GM12878 (cell line): ENCODE data around the gene UBA7. TPM values are rescaled to one million over a fixed set of nuclear protein-coding genes. Genes with fewer than 3 reads are reported as not detected.
A peak's percentile ranks its signal among the peaks of the same experiment; 100 is the strongest.

ENCODE experiments used
- BMI1 ChIP-seq: fragments of 450-650 bp; IDR thresholded peaks from 2 replicates; pipeline ENCODE4 v1.6.1; 2016; ENCODE audit warnings: mild to moderate bottlenecking, moderate library complexity, borderline replicate concordance
- CHD2 ChIP-seq: IDR thresholded peaks from 2 replicates; pipeline ENCODE4 v1.6.1; 2011; ENCODE audit warnings: low read depth, low read length, improper control_type of control experiment, borderline replicate concordance
- HSF1 ChIP-seq: fragments of 150-350 bp; IDR thresholded peaks from 2 replicates; pipeline ENCODE4 v1.6.1; 2014; ENCODE audit warnings: mild to moderate bottlenecking, low read depth, low read length
- IKZF1 ChIP-seq: fragments of 450-650 bp; conservative IDR thresholded peaks from 2 replicates; pipeline ENCODE4 v1.6.1; 2017; ENCODE audit warnings: antibody characterized with exemption, mild to moderate bottlenecking
- IKZF2 ChIP-seq, 2 experiments: fragments of 450-650 bp; IDR thresholded peaks; 2 replicates each; pipeline ENCODE4 v1.6.1; 2017; ENCODE audit warnings: mild to moderate bottlenecking in 2 of 2, moderate library complexity in 2 of 2
- PAX5 ChIP-seq: IDR thresholded peaks from 2 replicates; pipeline ENCODE4 v1.6.1; 2011; ENCODE audit warnings: low read depth, low read length, borderline replicate concordance
- POLR2AphosphoS2 ChIP-seq: IDR thresholded peaks from 2 replicates; pipeline ENCODE4 v1.6.1; 2011; ENCODE audit warnings: low read depth, mild to moderate bottlenecking, low read length, improper control_type of control experiment, moderate library complexity
- RAD51 ChIP-seq: fragments of 450-650 bp; IDR thresholded peaks from 2 replicates; pipeline ENCODE4 v1.6.1; 2016; ENCODE audit warnings: moderate library complexity, mild to moderate bottlenecking, inconsistent platforms
- RELA ChIP-seq: fragments of 450-650 bp; IDR thresholded peaks from 2 replicates; pipeline ENCODE4 v1.8.0; 2014; ENCODE audit warnings: borderline replicate concordance; ENCODE audit not compliant: partially characterized antibody
- RELB ChIP-seq: fragments of 450-650 bp; IDR thresholded peaks from 2 replicates; pipeline ENCODE4 v1.6.1; 2017; ENCODE audit warnings: low read depth, mild to moderate bottlenecking, moderate library complexity
- RFX5 ChIP-seq: IDR thresholded peaks from 2 replicates; pipeline ENCODE4 v1.6.1; 2011; ENCODE audit warnings: low read depth, low read length, improper control_type of control experiment
- SMAD5 ChIP-seq: IDR thresholded peaks from 2 replicates; pipeline ENCODE4 v1.6.1; 2016; ENCODE audit warnings: antibody characterized with exemption, low read depth
- ZNF217 ChIP-seq: fragments of 450-650 bp; IDR thresholded peaks from 2 replicates; pipeline ENCODE4 v1.6.1; 2017; ENCODE audit warnings: antibody characterized with exemption, mild to moderate bottlenecking
- polyA plus RNA-seq, 11 experiments: library from polyadenylated mRNA; depleted of rRNA in 4 of 11; unstranded in 6 of 11; stranded (reverse) in 5 of 11; fragments of >200 nt; fragmentation: Nextera tagmentation in 4 of 11; fragmentation: Illumina TruSeq in 1 of 11; extraction: Ambion mirVana in 4 of 11; extraction: Trizol in 1 of 11; gene quantifications; 1 replicate in 1 of 11; 2 replicates in 10 of 11; pipeline versions ENCODE4 v1.2.1 to v1.2.3, GENCODE V29; 2011 to 2016; ENCODE audit warnings: inconsistent platforms in 2 of 11, missing spikeins in 2 of 11, low read depth in 1 of 11
- total RNA-seq, 4 experiments: library from RNA; depleted of rRNA in 3 of 4; stranded (reverse); fragments of >200 nt in 3 of 4; fragmentation: Illumina TruSeq in 1 of 4; extraction: Trizol in 1 of 4; gene quantifications; 2 replicates each; pipeline versions ENCODE4 v1.2.1 to v1.2.3, GENCODE V29; 2013 to 2021
- TF ChIP-seq, protein P1 (sequence below): IDR thresholded peaks from 2 replicates; pipeline ENCODE4 v1.6.1; 2011; ENCODE audit warnings: mild to moderate bottlenecking, low read depth, low read length, moderate library complexity; ENCODE audit not compliant: insufficient replicate concordance
- TF ChIP-seq, protein P2 (sequence below): fragments of 450-650 bp; IDR thresholded peaks from 2 replicates; pipeline ENCODE4 v1.6.1; 2016; ENCODE audit warnings: mild to moderate bottlenecking
- TF ChIP-seq, protein P3 (sequence below): fragments of 450-650 bp; formaldehyde crosslinking; IDR thresholded peaks from 2 replicates; pipeline ENCODE4 v1.4.0; 2022; ENCODE audit warnings: mild to moderate bottlenecking, moderate library complexity
- TF ChIP-seq, protein P4 (sequence below): IDR thresholded peaks from 2 replicates; pipeline ENCODE4 v1.6.1; 2012; ENCODE audit warnings: low read depth, low read length, improper control_type of control experiment
- TF ChIP-seq, protein P5 (sequence below): fragments of 450-650 bp; IDR thresholded peaks from 2 replicates; pipeline ENCODE4 v1.6.1; 2017; ENCODE audit warnings: borderline replicate concordance

The UBA7 gene
- total and polyA plus RNA-seq, 10 of the 15 experiments (the other 5 are each of a cell fraction or from before 2014, with no cell fraction given), result 11.8 to 116 (median 46.7) TPM

- TF ChIP-seq, protein P1, sequence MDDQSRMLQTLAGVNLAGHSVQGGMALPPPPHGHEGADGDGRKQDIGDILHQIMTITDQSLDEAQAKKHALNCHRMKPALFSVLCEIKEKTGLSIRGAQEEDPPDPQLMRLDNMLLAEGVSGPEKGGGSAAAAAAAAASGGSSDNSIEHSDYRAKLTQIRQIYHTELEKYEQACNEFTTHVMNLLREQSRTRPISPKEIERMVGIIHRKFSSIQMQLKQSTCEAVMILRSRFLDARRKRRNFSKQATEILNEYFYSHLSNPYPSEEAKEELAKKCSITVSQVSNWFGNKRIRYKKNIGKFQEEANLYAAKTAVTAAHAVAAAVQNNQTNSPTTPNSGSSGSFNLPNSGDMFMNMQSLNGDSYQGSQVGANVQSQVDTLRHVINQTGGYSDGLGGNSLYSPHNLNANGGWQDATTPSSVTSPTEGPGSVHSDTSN, result no peak
- TF ChIP-seq RELB, result no peak
- TF ChIP-seq BMI1, result no peak
- TF ChIP-seq RAD51, result peak; percentile 40; the same call in 1 of the 2 replicates
- no peak for TF ChIP-seq HSF1
- peak; percentile 14; the same call in 1 of the 2 replicates for TF ChIP-seq POLR2AphosphoS2
- no peak for TF ChIP-seq PAX5
- TF ChIP-seq IKZF2 (IDR thresholded peaks at IDR 0.05), result peak in 1 of 2 experiments; percentile 28; a peak in 1 of 4 replicates
- no peak for TF ChIP-seq RFX5
- TF ChIP-seq, protein P2, sequence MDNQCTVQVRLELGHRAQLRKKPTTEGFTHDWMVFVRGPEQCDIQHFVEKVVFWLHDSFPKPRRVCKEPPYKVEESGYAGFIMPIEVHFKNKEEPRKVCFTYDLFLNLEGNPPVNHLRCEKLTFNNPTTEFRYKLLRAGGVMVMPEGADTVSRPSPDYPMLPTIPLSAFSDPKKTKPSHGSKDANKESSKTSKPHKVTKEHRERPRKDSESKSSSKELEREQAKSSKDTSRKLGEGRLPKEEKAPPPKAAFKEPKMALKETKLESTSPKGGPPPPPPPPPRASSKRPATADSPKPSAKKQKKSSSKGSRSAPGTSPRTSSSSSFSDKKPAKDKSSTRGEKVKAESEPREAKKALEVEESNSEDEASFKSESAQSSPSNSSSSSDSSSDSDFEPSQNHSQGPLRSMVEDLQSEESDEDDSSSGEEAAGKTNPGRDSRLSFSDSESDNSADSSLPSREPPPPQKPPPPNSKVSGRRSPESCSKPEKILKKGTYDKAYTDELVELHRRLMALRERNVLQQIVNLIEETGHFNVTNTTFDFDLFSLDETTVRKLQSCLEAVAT, result peak; percentile 24; the same call in 1 of the 2 replicates
- TF ChIP-seq, protein P3, sequence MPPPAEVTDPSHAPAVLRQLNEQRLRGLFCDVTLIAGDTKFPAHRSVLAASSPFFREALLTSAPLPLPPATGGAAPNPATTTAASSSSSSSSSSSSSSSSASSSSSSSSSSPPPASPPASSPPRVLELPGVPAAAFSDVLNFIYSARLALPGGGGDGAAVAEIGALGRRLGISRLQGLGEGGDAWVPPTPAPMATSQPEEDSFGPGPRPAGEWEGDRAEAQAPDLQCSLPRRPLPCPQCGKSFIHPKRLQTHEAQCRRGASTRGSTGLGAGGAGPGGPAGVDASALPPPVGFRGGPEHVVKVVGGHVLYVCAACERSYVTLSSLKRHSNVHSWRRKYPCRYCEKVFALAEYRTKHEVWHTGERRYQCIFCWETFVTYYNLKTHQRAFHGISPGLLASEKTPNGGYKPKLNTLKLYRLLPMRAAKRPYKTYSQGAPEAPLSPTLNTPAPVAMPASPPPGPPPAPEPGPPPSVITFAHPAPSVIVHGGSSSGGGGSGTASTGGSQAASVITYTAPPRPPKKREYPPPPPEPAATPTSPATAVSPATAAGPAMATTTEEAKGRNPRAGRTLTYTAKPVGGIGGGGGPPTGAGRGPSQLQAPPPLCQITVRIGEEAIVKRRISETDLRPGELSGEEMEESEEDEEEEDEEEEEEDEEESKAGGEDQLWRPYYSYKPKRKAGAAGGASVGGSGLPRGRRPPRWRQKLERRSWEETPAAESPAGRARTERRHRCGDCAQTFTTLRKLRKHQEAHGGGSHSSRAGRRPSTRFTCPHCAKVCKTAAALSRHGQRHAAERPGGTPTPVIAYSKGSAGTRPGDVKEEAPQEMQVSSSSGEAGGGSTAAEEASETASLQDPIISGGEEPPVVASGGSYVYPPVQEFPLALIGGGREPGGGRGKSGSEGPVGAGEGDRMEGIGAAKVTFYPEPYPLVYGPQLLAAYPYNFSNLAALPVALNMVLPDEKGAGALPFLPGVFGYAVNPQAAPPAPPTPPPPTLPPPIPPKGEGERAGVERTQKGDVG (CRISPR knock-in tag), result no peak
- TF ChIP-seq, protein P4, sequence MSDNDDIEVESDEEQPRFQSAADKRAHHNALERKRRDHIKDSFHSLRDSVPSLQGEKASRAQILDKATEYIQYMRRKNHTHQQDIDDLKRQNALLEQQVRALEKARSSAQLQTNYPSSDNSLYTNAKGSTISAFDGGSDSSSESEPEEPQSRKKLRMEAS, result peak; percentile 14; the same call in 1 of the 2 replicates
- TF ChIP-seq RELA, result no peak
- TF ChIP-seq ZNF217, result no peak
- TF ChIP-seq CHD2, result peak; percentile 50; the same call in 1 of the 2 replicates
- TF ChIP-seq SMAD5, result peak; percentile 53; the same call in 1 of the 2 replicates
- TF ChIP-seq, protein P5, sequence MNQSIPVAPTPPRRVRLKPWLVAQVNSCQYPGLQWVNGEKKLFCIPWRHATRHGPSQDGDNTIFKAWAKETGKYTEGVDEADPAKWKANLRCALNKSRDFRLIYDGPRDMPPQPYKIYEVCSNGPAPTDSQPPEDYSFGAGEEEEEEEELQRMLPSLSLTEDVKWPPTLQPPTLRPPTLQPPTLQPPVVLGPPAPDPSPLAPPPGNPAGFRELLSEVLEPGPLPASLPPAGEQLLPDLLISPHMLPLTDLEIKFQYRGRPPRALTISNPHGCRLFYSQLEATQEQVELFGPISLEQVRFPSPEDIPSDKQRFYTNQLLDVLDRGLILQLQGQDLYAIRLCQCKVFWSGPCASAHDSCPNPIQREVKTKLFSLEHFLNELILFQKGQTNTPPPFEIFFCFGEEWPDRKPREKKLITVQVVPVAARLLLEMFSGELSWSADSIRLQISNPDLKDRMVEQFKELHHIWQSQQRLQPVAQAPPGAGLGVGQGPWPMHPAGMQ, result no peak
- TF ChIP-seq IKZF1, result peak; percentile 36; the same call in 1 of the 2 replicates
Observed at GRCh38 chr3:49805897-49806701, 7.7 kb downstream of the UBA7 start (continued).
